OCI-LY1 (cell line): ENCODE data around the gene FHL2.

Source experiments
- H2AFZ ChIP-seq: fragments of 200-600 bp; sonication (generic), shearing (Covaris generic); 2 replicates; pipeline ENCODE4 v1.6.0; 2014; ENCODE audit warnings: antibody characterized with exemption, mild to moderate bottlenecking, low read length
- H3F3A ChIP-seq: fragments of 200-600 bp; sonication (generic), shearing (Covaris generic); 2 replicates; pipeline ENCODE4 v1.6.0; 2014; ENCODE audit warnings: mild to moderate bottlenecking, antibody characterized with exemption, low read length, moderate library complexity; ENCODE audit not compliant: insufficient read depth
- H3K27ac ChIP-seq: fragments of 200-600 bp; sonication (generic); 2 replicates; pipeline ENCODE4 v1.5.1; 2014; ENCODE audit warnings: low read length, mixed run types, mild to moderate bottlenecking, low read depth; ENCODE audit not compliant: poor library complexity, severe bottlenecking
- H3K27me3 ChIP-seq: fragments of 200-600 bp; sonication (generic); 2 replicates; pipeline ENCODE4 v1.6.0; 2014; ENCODE audit warnings: antibody characterized with exemption, mild to moderate bottlenecking, low read length, moderate library complexity; ENCODE audit not compliant: insufficient read depth
- H3K36me3 ChIP-seq: fragments of 200-600 bp; sonication (generic); 2 replicates; pipeline ENCODE4 v1.6.1; 2014; ENCODE audit warnings: mild to moderate bottlenecking, antibody characterized with exemption, low read length, moderate library complexity, mixed read lengths; ENCODE audit not compliant: insufficient read depth
- H3K4me1 ChIP-seq: fragments of 200-600 bp; sonication (generic); 2 replicates; pipeline ENCODE4 v1.5.1; 2014; ENCODE audit warnings: mild to moderate bottlenecking, low read length, moderate library complexity; ENCODE audit not compliant: insufficient read depth, severe bottlenecking
- H3K4me2 ChIP-seq: fragments of 200-600 bp; sonication (generic), shearing (Covaris generic); 2 replicates; pipeline ENCODE4 v1.6.1; 2014; ENCODE audit warnings: low read length
- H3K4me3 ChIP-seq: fragments of 200-600 bp; sonication (generic); 2 replicates; pipeline ENCODE4 v1.5.1; 2014; ENCODE audit warnings: low read length, low read depth, mild to moderate bottlenecking, mixed read lengths; ENCODE audit not compliant: poor library complexity, severe bottlenecking
- H3K79me2 ChIP-seq: fragments of 200-600 bp; shearing (Covaris generic); 2 replicates; pipeline ENCODE4 v1.6.1; 2016; ENCODE audit warnings: mixed run types, low read length, mixed read lengths; ENCODE audit not compliant: insufficient read depth
- H3K9ac ChIP-seq: fragments of 200-600 bp; sonication (generic), shearing (Covaris generic); 2 replicates; pipeline ENCODE4 v1.6.1; 2014; ENCODE audit warnings: mild to moderate bottlenecking, low read length, mixed read lengths
- H3K9me2 ChIP-seq: fragments of 200-600 bp; sonication (generic), shearing (Covaris generic); 2 replicates; pipeline ENCODE4 v1.6.1; 2014; ENCODE audit warnings: low read depth, mild to moderate bottlenecking, low read length, mixed read lengths
- H3K9me3 ChIP-seq: fragments of 200-600 bp; shearing (Covaris generic); 2 replicates; pipeline ENCODE4 v1.6.1; 2014; ENCODE audit warnings: low read length, mixed read lengths
- H4K20me1 ChIP-seq: fragments of 200-600 bp; sonication (generic), shearing (Covaris generic); 2 replicates; pipeline ENCODE4 v1.6.0; 2016; ENCODE audit warnings: mild to moderate bottlenecking, low read length; ENCODE audit not compliant: insufficient read depth
- EZH2 ChIP-seq: fragments of 200-600 bp; sonication (generic), shearing (Covaris generic); IDR thresholded peaks from 2 replicates; pipeline ENCODE4 v1.8.0; 2017; ENCODE audit warnings: borderline replicate concordance, mixed run types, mild to moderate bottlenecking, antibody characterized with exemption, low read length, moderate library complexity, mixed read lengths
- TF ChIP-seq, protein P1 (sequence below): fragments of 200-600 bp; sonication (generic), shearing (Covaris generic); IDR thresholded peaks from 2 replicates; pipeline ENCODE4 v1.5.1; 2017; ENCODE audit warnings: mild to moderate bottlenecking, antibody characterized with exemption, low read length, moderate library complexity, mixed read lengths

The FHL2 gene

DNA sequence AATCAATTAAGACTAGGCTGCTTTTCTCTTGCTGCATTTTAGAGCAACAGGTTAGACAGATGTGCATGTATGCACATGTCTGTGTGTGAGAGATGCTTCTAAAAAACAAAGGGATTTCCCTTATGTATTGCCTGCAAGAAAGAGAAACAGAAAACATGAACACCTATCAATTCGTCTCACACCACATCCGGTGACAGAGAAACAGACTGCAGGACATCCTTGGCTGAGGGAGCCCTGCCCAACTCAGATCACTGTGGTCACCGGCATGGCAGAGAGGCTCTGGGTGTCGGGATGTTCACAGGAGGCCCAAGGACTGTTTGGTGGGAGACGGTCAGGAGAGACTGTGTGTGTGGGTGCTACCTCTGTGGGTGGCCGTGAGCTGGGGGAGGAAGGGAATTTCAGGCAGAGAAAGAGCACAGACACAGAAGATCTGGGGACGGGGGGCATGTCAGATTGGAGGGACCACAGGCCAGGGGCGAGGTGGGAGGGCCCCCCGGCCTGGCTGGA lies 24.9 kb downstream of the FHL2 start:
- no peak overlapping the region for H3K4me2 ChIP-seq
- H3K4me1 ChIP-seq = peaks cover 4% of the 10 kb centered on the region
- H3K27ac ChIP-seq = no peak overlapping the region
- TF ChIP-seq EZH2 = no peak
- TF ChIP-seq, protein P1, sequence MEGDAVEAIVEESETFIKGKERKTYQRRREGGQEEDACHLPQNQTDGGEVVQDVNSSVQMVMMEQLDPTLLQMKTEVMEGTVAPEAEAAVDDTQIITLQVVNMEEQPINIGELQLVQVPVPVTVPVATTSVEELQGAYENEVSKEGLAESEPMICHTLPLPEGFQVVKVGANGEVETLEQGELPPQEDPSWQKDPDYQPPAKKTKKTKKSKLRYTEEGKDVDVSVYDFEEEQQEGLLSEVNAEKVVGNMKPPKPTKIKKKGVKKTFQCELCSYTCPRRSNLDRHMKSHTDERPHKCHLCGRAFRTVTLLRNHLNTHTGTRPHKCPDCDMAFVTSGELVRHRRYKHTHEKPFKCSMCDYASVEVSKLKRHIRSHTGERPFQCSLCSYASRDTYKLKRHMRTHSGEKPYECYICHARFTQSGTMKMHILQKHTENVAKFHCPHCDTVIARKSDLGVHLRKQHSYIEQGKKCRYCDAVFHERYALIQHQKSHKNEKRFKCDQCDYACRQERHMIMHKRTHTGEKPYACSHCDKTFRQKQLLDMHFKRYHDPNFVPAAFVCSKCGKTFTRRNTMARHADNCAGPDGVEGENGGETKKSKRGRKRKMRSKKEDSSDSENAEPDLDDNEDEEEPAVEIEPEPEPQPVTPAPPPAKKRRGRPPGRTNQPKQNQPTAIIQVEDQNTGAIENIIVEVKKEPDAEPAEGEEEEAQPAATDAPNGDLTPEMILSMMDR = no peak
- no peaks in the 10 kb centered on the region for H4K20me1 ChIP-seq
- H3K9ac ChIP-seq = no peak overlapping the region
- H3K79me2 ChIP-seq = no peaks in the 10 kb centered on the region
- H3K9me3 ChIP-seq = no peaks in the 10 kb centered on the region
- H3K36me3 ChIP-seq = no peaks in the 10 kb centered on the region
- H3F3A ChIP-seq = no peaks in the 10 kb centered on the region
- H3K9me2 ChIP-seq = no peaks in the 10 kb centered on the region
- 0 out of 2 replicates have a peak, but pooled peaks cover 10% of the 10 kb centered on the region for H3K27me3 ChIP-seq
- no peak overlapping the region for H3K4me3 ChIP-seq
- no peak overlapping the region for H2AFZ ChIP-seq

DNA sequence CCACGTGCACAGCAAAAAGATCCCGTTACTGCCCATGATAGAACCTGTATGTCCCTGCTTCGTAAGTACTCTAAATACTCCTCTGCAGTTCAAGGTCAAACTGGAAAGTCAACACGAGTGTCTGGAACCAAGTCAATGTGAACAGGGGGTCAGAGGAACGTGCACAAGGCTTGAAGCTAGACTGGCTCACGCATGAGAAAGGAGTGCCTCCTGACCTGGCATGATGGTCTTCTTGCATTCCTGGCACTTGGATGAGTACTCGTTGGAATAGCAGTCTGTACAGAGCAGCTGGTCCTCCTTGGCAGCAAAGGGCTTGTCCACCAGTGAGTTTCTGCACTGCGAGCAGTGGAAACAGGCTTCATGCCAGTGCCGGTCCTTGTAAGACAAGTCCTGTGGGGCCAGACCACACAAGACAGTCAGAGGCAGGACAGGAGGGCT lies 25.5 kb downstream of the FHL2 start:
- H3K27ac ChIP-seq = no peak overlapping the region
- H3K4me1 ChIP-seq = peaks cover 4% of the 10 kb centered on the region

DNA sequence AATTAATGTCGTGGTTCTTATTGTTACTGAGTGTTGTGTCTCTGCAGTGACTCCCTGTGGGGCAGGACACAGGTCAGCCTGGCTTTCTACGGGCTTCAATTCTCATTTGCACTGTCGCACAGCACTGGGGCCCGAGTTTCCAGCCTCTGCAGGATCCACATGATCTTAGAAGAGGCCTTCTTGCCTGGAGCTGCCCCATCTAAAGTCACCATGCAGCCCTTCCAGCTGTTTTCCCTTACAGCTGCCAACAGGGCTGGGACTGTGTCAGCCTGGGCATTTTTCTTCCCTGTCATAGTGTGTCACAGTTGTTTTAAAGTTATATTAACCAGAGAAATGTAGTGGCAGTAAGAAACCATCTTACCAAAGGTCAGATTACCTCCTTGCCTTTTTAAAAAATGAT lies 27.0 kb downstream of the FHL2 start:
- Histone ChIP-seq H3K4me1 (peaks cover 4% of the 10 kb centered on the region), H3K9me3 (no peaks in the 10 kb centered on the region), H3F3A (no peaks in the 10 kb centered on the region), H3K27ac (no peak overlapping the region), H3K9ac (no peak overlapping the region), H3K4me2 (no peak overlapping the region), H3K27me3 (0 out of 2 replicates have a peak, but pooled peaks cover 10% of the 10 kb centered on the region), H4K20me1 (no peaks in the 10 kb centered on the region), H3K36me3 (no peaks in the 10 kb centered on the region), H2AFZ (no peak overlapping the region), H3K4me3 (no peak overlapping the region), H3K79me2 (no peaks in the 10 kb centered on the region), H3K9me2 (no peaks in the 10 kb centered on the region)
- TF ChIP-seq, protein P1 = no peak
- no peak for TF ChIP-seq EZH2

More for the DNA sequence above, 25.5 kb downstream of the FHL2 start:
- TF ChIP-seq, protein P1 = no peak
- no peak for TF ChIP-seq EZH2
- Histone ChIP-seq H3K36me3 (no peaks in the 10 kb centered on the region), H3K9me3 (no peaks in the 10 kb centered on the region), H3K4me2 (no peak overlapping the region), H3K9me2 (no peaks in the 10 kb centered on the region), H3K27me3 (0 out of 2 replicates have a peak, but pooled peaks cover 10% of the 10 kb centered on the region), H2AFZ (no peak overlapping the region), H3K4me3 (no peak overlapping the region), H3K79me2 (no peaks in the 10 kb centered on the region), H3F3A (no peaks in the 10 kb centered on the region), H3K9ac (no peak overlapping the region), H4K20me1 (no peaks in the 10 kb centered on the region)
